Endothelial cell of umbilical vein (primary cell): ENCODE measurements around the gene SMYD4.

Source experiments
- CTCF ChIP-seq, 2 donors: IDR thresholded peaks; 1 replicate in 1 of 2; 2 replicates in 1 of 2; pipeline ENCODE4 v1.5.1; 2011; ENCODE audit warnings: low read length in 2 of 2, mild to moderate bottlenecking in 2 of 2, moderate library complexity in 2 of 2, control low read depth in 1 of 2, inconsistent platforms in 1 of 2, low read depth in 1 of 2; ENCODE audit not compliant: insufficient read depth in 1 of 2; ENCODE audit errors: extremely low read depth in 1 of 2
- EZH2 ChIP-seq: IDR thresholded peaks from 2 replicates; pipeline ENCODE4 v1.6.1; 2012; ENCODE audit warnings: borderline replicate concordance, low read depth, mild to moderate bottlenecking, moderate library complexity, low read length, inconsistent platforms; ENCODE audit not compliant: severe bottlenecking
- FOS ChIP-seq: IDR thresholded peaks from 2 replicates; pipeline ENCODE4 v1.6.1; 2011; ENCODE audit warnings: mild to moderate bottlenecking, low read length, moderate library complexity, borderline replicate concordance; ENCODE audit not compliant: insufficient read depth
- MAX ChIP-seq: IDR thresholded peaks from 2 replicates; pipeline ENCODE4 v1.6.1; 2011; ENCODE audit not compliant: insufficient read depth, insufficient read length
- MYC ChIP-seq: IDR thresholded peaks from one replicate; pipeline ENCODE4 v1.6.1; 2011; ENCODE audit warnings: mild to moderate bottlenecking, low read depth, low read length
- POLR2A ChIP-seq: IDR thresholded peaks from 2 replicates; pipeline ENCODE4 v1.6.1; 2012; ENCODE audit warnings: low read depth, mild to moderate bottlenecking, control low read depth, low read length

- TF ChIP-seq MAX (no peak), CTCF (IDR thresholded peaks at IDR 0.05; ENCODE audit: extremely low read depth in 1 of 2, insufficient read depth in 1 of 2, low read depth in 1 of 2, low read length in 2 of 2) (no peak), MYC (no peak), POLR2A (no peak), EZH2 (no peak), FOS (no peak)
These were observed 66.5 kb downstream of the SMYD4 start for GRCh38 chr17:1762901-1763898.
